HG02678 (cell line): ENCODE data around the gene PTPRN2.
"Not testable (repeated sequence)": the region's sequence is repeated elsewhere in the genome, so short reads cannot be mapped to it uniquely, and the experiment has no call there.

Experiments
- ATAC-seq: cut with Tn5 transposase; IDR thresholded peaks from one replicate; pipeline ENCODE4 v1.9.1; 2021; ENCODE audit warnings: mild to moderate bottlenecking, moderate library complexity; ENCODE audit not compliant: unreplicated experiment

Gene PTPRN2

DNA sequence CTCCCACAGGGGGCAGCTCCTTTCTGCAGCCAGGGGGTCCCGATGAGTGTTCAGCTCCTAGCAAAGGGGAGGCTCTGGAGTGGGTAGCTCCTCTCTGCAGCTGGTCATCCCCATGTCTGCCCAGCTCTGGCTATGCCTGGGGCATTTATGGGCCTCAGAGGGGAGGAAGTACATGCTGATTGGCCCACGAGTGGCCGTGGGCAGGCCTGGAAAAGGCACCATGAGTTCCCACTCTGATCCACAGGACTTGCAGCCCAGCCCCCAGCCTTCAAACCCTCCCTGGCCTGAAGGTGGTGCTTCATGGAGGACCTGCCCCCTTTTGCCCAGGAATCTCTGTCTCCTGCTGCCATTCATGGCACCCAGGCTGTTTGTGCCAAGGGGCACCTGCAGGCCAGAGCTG, 982.0 kb downstream of the PTPRN2 start:
- no peak for ATAC-seq

- ATAC-seq = no peak
Observed at GRCh38 chr7:157604661-157605381, 982.8 kb downstream of the PTPRN2 start.

GRCh38 chr7:157603716-157604115, 983.9 kb downstream of the PTPRN2 start:
- ATAC-seq = no peak

DNA sequence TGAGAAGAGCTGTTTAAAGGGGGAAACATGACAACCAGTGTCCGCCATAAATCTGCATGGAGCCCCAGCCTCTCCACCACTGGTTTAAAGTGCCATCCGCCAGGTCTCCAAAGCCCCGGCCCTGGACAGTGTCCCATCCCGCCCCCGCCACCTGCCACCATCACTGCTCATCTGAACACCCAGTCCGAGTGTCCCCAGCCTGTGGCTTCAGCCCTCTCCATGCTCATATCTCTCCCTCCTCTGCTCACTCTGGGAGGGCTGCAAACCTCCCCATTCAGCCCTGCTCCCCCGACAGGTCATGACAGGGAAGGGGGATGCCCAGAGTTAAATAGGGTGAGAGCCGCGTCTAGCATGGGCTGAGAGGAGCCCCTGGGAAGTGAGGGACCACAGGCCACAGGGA, 984.6 kb downstream of the PTPRN2 start:
- ATAC-seq = no peak

DNA sequence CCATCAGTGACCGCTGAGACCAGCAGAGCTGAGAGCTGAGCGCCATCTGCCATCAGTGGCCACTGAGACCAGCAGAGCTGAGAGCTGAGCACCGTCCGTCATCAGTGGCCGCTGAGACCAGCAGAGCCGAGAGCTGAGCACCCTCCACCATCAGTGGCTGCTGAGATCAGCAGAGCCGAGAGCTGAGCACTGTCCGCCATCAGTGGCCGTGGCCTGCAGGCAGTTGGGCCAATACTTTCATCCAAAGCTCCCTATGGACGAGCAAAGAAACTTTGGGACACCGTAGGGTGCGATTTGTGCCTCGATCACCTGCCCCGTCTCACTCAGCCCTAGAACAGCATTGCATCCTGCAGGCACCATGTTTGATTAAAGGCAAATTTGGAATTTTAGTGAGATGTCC, 985.0 kb downstream of the PTPRN2 start:
- ATAC-seq = no peak

DNA sequence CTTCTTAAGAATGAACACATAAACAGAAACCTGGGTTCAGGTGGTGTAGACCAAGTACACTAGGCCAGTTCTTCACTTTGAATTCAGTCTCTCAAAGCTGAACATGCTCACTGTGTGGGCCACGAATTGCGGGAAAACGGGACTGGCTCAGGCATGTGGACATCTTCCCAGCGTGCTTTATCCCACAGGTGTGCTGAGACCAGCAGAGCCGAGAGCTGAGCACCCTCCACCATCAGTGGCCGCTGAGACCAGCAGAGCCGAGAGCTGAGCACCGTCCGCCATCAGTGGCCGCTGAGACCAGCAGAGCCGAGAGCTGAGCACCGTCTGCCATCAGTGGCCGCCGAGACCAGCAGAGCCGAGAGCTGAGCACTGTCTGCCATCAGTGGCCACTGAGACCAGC, 985.5 kb downstream of the PTPRN2 start:
- no peak for ATAC-seq

DNA sequence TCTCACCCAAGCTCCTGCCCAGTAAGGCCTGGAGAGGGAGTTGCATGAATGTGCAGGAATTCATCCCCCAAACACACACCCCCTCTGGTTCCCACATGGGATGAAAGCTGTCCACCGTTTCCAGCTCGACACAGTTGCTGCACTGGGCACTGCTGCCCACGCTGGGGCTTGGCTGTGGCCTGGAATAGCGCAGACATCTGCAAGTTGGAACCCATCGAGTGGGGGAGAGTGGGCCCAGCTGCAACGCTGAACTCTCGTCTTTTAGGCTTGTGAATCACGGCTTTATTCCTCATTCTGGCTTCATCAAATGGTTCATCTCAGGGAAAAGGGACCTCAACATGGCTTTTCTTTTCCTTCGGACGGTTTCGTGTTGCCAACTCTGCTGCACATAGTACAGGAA, 986.1 kb downstream of the PTPRN2 start:
- ATAC-seq = no peak

DNA sequence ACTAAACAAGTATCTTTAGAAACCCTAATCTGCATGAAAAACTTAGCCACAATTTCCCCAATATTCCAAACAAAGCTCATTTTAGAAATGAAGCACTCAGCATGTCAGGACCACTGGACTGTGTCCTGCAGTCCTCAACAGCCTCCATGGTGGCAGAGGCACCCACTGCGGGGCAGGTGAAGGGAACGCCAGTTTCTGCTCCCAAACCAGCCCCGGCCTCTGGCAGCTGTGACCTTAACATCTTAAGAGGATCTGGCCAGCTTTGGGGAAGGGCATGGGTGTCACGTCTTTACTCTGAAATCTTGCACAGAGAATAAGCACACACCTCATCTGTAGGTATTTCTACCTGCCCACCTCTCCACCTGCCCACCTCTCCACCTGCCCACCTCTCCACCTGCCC, 988.1 kb downstream of the PTPRN2 start:
- ATAC-seq = no peak

- no peak for ATAC-seq
Observed at GRCh38 chr7:157597562-157597961, 990.1 kb downstream of the PTPRN2 start.

- ATAC-seq = no peak
Observed at GRCh38 chr7:157596881-157597280, 990.7 kb downstream of the PTPRN2 start.

DNA sequence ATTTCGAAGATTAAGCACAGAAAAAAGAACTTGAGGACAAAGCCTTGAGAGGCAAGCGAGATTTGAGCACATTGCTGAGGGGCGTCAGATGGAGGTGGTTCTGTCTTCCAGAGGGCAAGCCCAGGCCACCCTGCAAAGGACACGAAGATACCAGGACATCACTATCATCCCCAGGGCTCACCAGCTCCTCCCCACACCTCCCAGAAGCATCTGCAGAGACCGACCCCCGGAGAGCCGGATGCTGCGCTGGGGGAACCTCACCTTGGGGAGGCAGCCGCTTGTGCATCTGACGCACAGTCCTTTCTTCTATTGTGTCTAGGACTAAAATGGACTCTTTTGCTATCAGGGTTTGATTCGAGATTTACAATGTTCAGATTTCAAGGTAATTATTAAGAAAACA, 991.2 kb downstream of the PTPRN2 start:
- no peak for ATAC-seq

- no peak for ATAC-seq
Observed at GRCh38 chr7:157596026-157596425, 991.6 kb downstream of the PTPRN2 start.

DNA sequence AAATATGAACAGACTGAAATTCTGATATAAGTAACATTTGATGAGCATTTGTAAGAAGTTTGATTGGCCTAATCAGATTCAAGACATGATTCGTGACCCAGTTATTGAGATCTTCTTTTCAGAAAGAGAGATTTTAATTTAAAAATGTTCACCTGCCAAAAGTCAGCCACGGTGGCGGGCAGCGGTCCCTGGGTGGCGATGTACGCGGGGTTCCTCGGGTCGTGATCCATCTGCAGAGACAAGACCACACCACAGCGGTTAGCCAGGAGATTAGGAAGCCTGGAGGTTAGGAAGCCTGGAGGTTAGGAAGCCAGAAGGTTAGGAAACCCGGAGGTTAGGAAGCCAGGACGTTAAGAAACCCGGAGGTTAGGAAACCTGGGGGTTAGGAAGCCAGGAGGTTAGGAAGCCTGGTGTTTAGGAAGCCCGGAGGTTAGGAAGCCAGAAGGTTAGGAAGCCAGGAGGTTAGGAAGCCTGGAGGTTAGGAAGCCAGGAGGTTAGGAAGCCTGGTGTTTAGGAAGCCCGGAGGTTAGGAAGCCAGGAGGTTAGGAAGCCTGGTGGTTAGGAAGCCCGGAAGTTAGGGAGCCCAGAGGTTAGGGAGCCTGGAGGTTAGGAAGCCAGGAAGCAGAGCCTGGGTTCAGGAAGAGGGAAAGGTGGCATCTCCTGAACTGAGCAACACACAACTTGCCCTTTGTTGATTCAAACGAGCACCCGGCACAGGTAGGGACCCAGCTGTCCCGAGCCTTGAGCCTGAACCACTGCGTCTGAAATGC, 992.4 kb downstream of the PTPRN2 start:
- no peak for ATAC-seq

- no peak for ATAC-seq
Observed at GRCh38 chr7:157594306-157594705, 993.3 kb downstream of the PTPRN2 start.

GRCh38 chr7:157593541-157593940, 994.1 kb downstream of the PTPRN2 start:
- no peak for ATAC-seq

GRCh38 chr7:157592636-157593320, 994.8 kb downstream of the PTPRN2 start:
- ATAC-seq = not testable (repeated sequence)

DNA sequence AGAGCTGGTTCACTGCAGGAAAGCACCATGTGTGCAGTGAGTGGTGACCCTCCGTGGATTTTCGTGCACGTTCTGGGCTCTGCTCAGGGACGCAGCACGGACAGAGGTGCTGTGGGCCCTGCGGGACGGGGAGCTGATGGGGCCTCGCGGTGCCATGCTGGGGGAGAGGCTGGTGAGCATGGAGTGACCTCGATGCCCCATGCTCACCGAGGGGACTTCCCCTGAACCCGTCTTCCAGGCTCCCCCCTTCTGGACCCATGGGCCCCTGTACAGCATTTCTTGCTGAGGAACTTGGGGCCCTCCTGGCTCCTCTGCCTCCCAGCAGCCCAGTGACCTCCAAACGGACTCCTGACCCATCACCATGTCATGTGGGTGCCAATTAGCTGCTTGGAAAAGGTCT, 997.1 kb downstream of the PTPRN2 start:
- ATAC-seq = no peak

DNA sequence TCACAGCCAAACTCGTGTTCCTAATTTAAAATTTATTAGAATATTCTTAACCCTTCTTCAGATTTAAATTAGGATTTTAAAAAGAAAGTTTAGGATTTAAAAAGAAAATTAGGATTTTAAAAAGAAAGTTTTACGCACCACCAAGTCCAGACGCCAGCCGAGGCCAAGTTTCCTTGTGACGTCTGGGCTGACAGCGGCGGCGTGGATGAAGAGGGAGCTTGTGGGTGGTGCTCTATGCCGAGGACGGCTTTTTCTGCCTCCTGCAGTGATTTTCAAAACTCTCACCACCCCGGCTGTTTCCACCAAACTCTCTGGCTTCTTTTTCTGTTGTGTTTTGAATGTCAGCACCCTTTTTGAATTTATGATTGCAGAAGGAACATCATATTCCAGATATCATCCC, 997.9 kb downstream of the PTPRN2 start:
- no peak for ATAC-seq

- no peak for ATAC-seq
Observed at GRCh38 chr7:157587805-157588560, 999.6 kb downstream of the PTPRN2 start.

- ATAC-seq = no peak
Observed at GRCh38 chr7:157587051-157587804, 1000.4 kb downstream of the PTPRN2 start.
